Liver (tissue), 9 donors: ENCODE results near the gene KDM2B. TPM values are rescaled to one million over a fixed set of nuclear protein-coding genes. Genes with fewer than 3 reads are reported as not detected.

Source experiments
- DNase-seq: peaks from one replicate; pipeline ENCODE4 v3.0.0-alpha.2; 2017; ENCODE audit warnings: low spot score
- H3K27ac ChIP-seq, 2 donors: one replicate each; pipeline ENCODE4 v1.7.0; 2013; ENCODE audit warnings: inconsistent platforms in 2 of 2, low read length in 2 of 2, control low read depth in 1 of 2, low read depth in 1 of 2, mild to moderate bottlenecking in 1 of 2
- H3K27me3 ChIP-seq, 4 donors: one replicate each; pipeline versions ENCODE4 v1.6.1 to v1.7.0; 2013; ENCODE audit warnings: low read length in 3 of 4, inconsistent platforms in 1 of 4, mild to moderate bottlenecking in 1 of 4, moderate library complexity in 1 of 4; ENCODE audit not compliant: control insufficient read depth in 4 of 4, insufficient read depth in 4 of 4
- H3K36me3 ChIP-seq, 4 donors: one replicate each; pipeline versions ENCODE4 v1.6.1 to v1.7.0; 2013; ENCODE audit warnings: low read length in 3 of 4, mild to moderate bottlenecking in 3 of 4, low read depth in 1 of 4, moderate library complexity in 1 of 4; ENCODE audit not compliant: control insufficient read depth in 4 of 4, insufficient read depth in 3 of 4
- H3K4me1 ChIP-seq, 4 donors: one replicate each; pipeline versions ENCODE4 v1.6.1 to v1.7.0; 2013; ENCODE audit warnings: low read length in 3 of 4, mild to moderate bottlenecking in 3 of 4, moderate library complexity in 1 of 4; ENCODE audit not compliant: control insufficient read depth in 4 of 4, insufficient read depth in 4 of 4
- H3K4me3 ChIP-seq, 3 donors: one replicate each; pipeline versions ENCODE4 v1.6.1 to v1.7.0; 2013; ENCODE audit warnings: low read length in 3 of 3, control low read depth in 1 of 3, low read depth in 1 of 3, mild to moderate bottlenecking in 1 of 3
- H3K9ac ChIP-seq, 2 donors: one replicate each; pipeline ENCODE4 v1.7.0; 2013; ENCODE audit warnings: low read length in 2 of 2, mild to moderate bottlenecking in 2 of 2, moderate library complexity in 2 of 2, control low read depth in 1 of 2, low read depth in 1 of 2
- H3K9me3 ChIP-seq, 4 donors: one replicate each; pipeline versions ENCODE4 v1.6.1 to v1.7.0; 2013; ENCODE audit warnings: low read length in 3 of 4; ENCODE audit not compliant: control insufficient read depth in 4 of 4
- ATF3 ChIP-seq: IDR thresholded peaks from 2 replicates; pipeline ENCODE4 v1.6.1; 2016; ENCODE audit warnings: antibody characterized with exemption
- CTCF ChIP-seq: fragments of 150-350 bp; IDR thresholded peaks from 2 replicates; pipeline ENCODE4 v1.5.1; 2017; ENCODE audit warnings: improper control_type of control experiment, low read depth, low read length; ENCODE audit not compliant: missing input control
- EGR1 ChIP-seq, 2 donors: IDR thresholded peaks; 2 replicates each; pipeline ENCODE4 v1.6.1; 2016 to 2018; ENCODE audit warnings: antibody characterized with exemption in 2 of 2, low read depth in 2 of 2
- FOXA1 ChIP-seq: IDR thresholded peaks from 2 replicates; pipeline ENCODE4 v1.6.1; 2016; ENCODE audit warnings: antibody characterized with exemption
- FOXA2 ChIP-seq: IDR thresholded peaks from 2 replicates; pipeline ENCODE4 v1.6.1; 2016; ENCODE audit warnings: antibody characterized with exemption
- GABPA ChIP-seq, 2 donors: IDR thresholded peaks in 1 of 2; conservative IDR thresholded peaks in 1 of 2; 2 replicates each; pipeline ENCODE4 v1.6.1; 2016; ENCODE audit warnings: antibody characterized with exemption in 2 of 2, mild to moderate bottlenecking in 1 of 2, moderate library complexity in 1 of 2
- HNF4A ChIP-seq, 2 donors: conservative IDR thresholded peaks; 2 replicates each; pipeline ENCODE4 v1.6.1; 2016; ENCODE audit warnings: antibody characterized with exemption in 2 of 2, mild to moderate bottlenecking in 2 of 2
- HNF4G ChIP-seq: IDR thresholded peaks from 2 replicates; pipeline ENCODE4 v1.6.1; 2016; ENCODE audit warnings: antibody characterized with exemption
- JUND ChIP-seq, 2 donors: IDR thresholded peaks; 2 replicates each; pipeline ENCODE4 v1.6.1; 2016; ENCODE audit warnings: antibody characterized with exemption in 2 of 2
- MAX ChIP-seq: IDR thresholded peaks from 2 replicates; pipeline ENCODE4 v1.6.1; 2016; ENCODE audit warnings: antibody characterized with exemption
- NR2F2 ChIP-seq: IDR thresholded peaks from 2 replicates; pipeline ENCODE4 v1.6.1; 2016; ENCODE audit warnings: antibody characterized with exemption
- RAD21 ChIP-seq, 2 donors: IDR thresholded peaks; 2 replicates each; pipeline ENCODE4 v1.6.1; 2016; ENCODE audit warnings: antibody characterized with exemption in 2 of 2, mild to moderate bottlenecking in 2 of 2
- REST ChIP-seq: IDR thresholded peaks from 2 replicates; pipeline ENCODE4 v1.6.1; 2016; ENCODE audit warnings: antibody characterized with exemption, mild to moderate bottlenecking
- RXRA ChIP-seq, 2 donors: IDR thresholded peaks; 2 replicates each; pipeline ENCODE4 v1.6.1; 2017 to 2018; ENCODE audit warnings: antibody characterized with exemption in 2 of 2, mild to moderate bottlenecking in 1 of 2
- SP1 ChIP-seq: IDR thresholded peaks from 2 replicates; pipeline ENCODE4 v1.6.1; 2018; ENCODE audit warnings: antibody characterized with exemption, mild to moderate bottlenecking
- TAF1 ChIP-seq: conservative IDR thresholded peaks from 2 replicates; pipeline ENCODE4 v1.6.1; 2016; ENCODE audit warnings: antibody characterized with exemption, mild to moderate bottlenecking
- YY1 ChIP-seq: IDR thresholded peaks from 2 replicates; pipeline ENCODE4 v1.6.1; 2016; ENCODE audit warnings: antibody characterized with exemption, mild to moderate bottlenecking
- ZBTB33 ChIP-seq: IDR thresholded peaks from 2 replicates; pipeline ENCODE4 v1.6.1; 2016; ENCODE audit warnings: antibody characterized with exemption
- WGBS: extraction: QIAGEN DNeasy Blood & Tissue Kit; methylation state at CpG from one replicate; pipeline ENCODE4 v1.1.7; 2013; 5-methylcytosine and 5-hydroxymethylcytosine counted together
- polyA plus RNA-seq, 2 donors: library from polyadenylated mRNA; stranded (reverse) in 1 of 2; unstranded in 1 of 2; fragments of 200-250 nt in 1 of 2; fragments of >200 nt in 1 of 2; fragmentation: Nextera tagmentation in 1 of 2; extraction: Ambion mirVana in 1 of 2; gene quantifications; one replicate each; pipeline versions ENCODE4 v1.2.1 to v1.2.3, GENCODE V29; 2013 to 2015
- total RNA-seq, 2 donors: library from RNA; depleted of rRNA; stranded (reverse); fragments of >200 nt; gene quantifications; one replicate each; pipeline ENCODE4 v1.2.3, GENCODE V29; 2014
- donor health status: healthy.
- donor health status: healthy.
- donor health status: healthy.
- donor health status: healthy.
- donor health status: healthy.

KDM2B gene
- total and polyA plus RNA-seq, 4 donors: 7.0 to 34.2 (median 10.6) TPM

GRCh38 chr12:121453629-121454028, 127.2 kb downstream of the KDM2B start:
- Histone ChIP-seq H3K9ac (no peak overlapping the region), H3K4me3 (no peak overlapping the region), H3K27ac (no peak overlapping the region), H3K9me3 (no peaks in the 10 kb centered on the region), H3K27me3 (no peaks in the 10 kb centered on the region), H3K4me1 (peaks cover 0 to 2% (median 0%) of the 10 kb centered on the region in 4 donors), H3K36me3 (peaks cover 0 to 3% (median 0%) of the 10 kb centered on the region in 4 donors)
- DNase-seq: no peak
- WGBS: 93% methylated on average over 18 of the region's 18 CpGs
- TF ChIP-seq ATF3 (no peak), HNF4A (conservative IDR thresholded peaks at IDR 0.05) (no peak), YY1 (no peak), RXRA (IDR thresholded peaks at IDR 0.05) (no peak), SP1 (no peak), RAD21 (IDR thresholded peaks at IDR 0.05) (no peak), NR2F2 (no peak), CTCF (no peak), HNF4G (no peak), MAX (no peak), FOXA2 (no peak), ZBTB33 (no peak), EGR1 (IDR thresholded peaks at IDR 0.05; ENCODE audit: low read depth in 2 of 2) (no peak), REST (no peak), JUND (IDR thresholded peaks at IDR 0.05) (no peak), TAF1 (no peak), FOXA1 (no peak), GABPA (IDR thresholded peaks at IDR 0.05 in 1 of 2, conservative IDR thresholded peaks at IDR 0.05 in 1 of 2) (no peak)
